ENCODE results near the gene IRGQ.
A peak's percentile ranks its signal among the peaks of the same experiment; 100 is the strongest.

DNA sequence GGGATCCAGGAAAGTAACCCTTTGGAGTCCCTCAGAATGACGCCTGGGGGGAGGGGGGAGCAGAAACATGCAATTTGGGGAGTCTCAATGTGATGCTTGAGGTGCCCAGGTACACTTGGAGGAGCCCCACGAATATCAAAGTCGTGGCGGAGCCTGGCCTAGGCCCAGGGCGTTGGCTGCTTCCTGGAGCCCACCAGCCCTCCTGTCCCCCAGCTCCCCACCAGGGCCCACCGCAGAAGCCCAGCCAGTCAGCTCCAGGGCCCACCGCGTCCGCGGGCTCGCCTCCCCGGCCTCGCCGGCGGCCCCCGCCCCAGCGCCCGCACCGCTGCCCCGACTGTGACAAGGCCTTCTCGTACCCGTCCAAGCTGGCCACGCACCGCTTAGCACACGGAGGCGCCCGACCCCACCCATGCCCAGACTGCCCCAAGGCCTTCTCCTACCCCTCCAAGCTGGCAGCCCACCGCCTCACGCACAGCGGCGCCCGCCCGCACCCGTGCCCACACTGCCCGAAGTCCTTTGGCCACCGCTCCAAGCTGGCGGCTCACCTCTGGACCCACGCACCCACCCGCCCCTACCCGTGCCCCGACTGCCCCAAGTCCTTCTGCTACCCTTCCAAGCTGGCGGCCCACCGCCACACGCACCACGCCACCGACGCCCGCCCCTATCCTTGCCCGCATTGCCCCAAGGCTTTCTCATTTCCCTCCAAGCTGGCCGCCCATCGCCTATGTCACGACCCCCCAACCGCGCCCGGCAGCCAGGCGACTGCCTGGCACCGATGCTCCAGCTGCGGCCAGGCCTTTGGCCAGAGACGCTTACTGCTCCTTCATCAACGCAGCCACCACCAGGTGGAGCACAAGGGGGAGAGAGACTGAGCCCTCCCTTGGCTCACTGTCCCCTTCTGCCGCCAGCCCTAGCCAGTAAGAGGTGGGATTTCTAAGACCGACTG is 60.8 kb downstream of the IRGQ start:
- TF ChIP-seq, protein P1, sequence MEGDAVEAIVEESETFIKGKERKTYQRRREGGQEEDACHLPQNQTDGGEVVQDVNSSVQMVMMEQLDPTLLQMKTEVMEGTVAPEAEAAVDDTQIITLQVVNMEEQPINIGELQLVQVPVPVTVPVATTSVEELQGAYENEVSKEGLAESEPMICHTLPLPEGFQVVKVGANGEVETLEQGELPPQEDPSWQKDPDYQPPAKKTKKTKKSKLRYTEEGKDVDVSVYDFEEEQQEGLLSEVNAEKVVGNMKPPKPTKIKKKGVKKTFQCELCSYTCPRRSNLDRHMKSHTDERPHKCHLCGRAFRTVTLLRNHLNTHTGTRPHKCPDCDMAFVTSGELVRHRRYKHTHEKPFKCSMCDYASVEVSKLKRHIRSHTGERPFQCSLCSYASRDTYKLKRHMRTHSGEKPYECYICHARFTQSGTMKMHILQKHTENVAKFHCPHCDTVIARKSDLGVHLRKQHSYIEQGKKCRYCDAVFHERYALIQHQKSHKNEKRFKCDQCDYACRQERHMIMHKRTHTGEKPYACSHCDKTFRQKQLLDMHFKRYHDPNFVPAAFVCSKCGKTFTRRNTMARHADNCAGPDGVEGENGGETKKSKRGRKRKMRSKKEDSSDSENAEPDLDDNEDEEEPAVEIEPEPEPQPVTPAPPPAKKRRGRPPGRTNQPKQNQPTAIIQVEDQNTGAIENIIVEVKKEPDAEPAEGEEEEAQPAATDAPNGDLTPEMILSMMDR (IDR thresholded peaks at IDR 0.05; ENCODE audit: extremely low read depth in 1 of 2, insufficient read depth in 1 of 2, low read depth in 1 of 2, low read length in 2 of 2): peak; percentile 70 to 84
- TF ChIP-seq EZH2 (IDR thresholded peaks at IDR 0.05; ENCODE audit: borderline replicate concordance, low read depth, low read length, severe bottlenecking): no peak
